ENCODE results near the gene DENND1B.

- TF ChIP-seq RB1 (IDR thresholded peaks at IDR 0.05; ENCODE audit: low read depth) (no peak), TBL1XR1 (IDR thresholded peaks at IDR 0.05; ENCODE audit: low read length in 2 of 2) (no peak), JUNB (CRISPR knock-in tag; conservative IDR thresholded peaks at IDR 0.05) (no peak), CTCF (IDR thresholded peaks at IDR 0.05 in 2 of 3, conservative IDR thresholded peaks at IDR 0.05 in 1 of 3; ENCODE audit: insufficient read depth in 2 of 3, low read depth in 1 of 3, low read length in 3 of 3) (no peak), DNMT1 (IDR thresholded peaks at IDR 0.05) (no peak), NFIC (IDR thresholded peaks at IDR 0.05) (no peak), PCBP1 (IDR thresholded peaks at IDR 0.05; ENCODE audit: low read depth, low read length, poor library complexity, severe bottlenecking) (no peak), ZFP36 (IDR thresholded peaks at IDR 0.05; ENCODE audit: low read depth, low read length, partially characterized antibody) (no peak), CC2D1A (IDR thresholded peaks at IDR 0.05) (no peak), CBX3 (IDR thresholded peaks at IDR 0.05; ENCODE audit: borderline replicate concordance in 1 of 2, low read length in 2 of 2) (no peak), POLR2G (IDR thresholded peaks at IDR 0.05; ENCODE audit: low read depth, low read length) (no peak), GMEB1 (CRISPR knock-in tag; IDR thresholded peaks at IDR 0.05) (no peak)
Measured at GRCh38 chr1:197783510-197783948, 8.2 kb upstream of the DENND1B start.
